Activated CD4-positive, alpha-beta T cell treated with anti-CD3 and anti-CD28 coated beads for 36 hours (primary cell): Measurements from ENCODE around the gene DESI2. TPM values are rescaled to one million over a fixed set of nuclear protein-coding genes. Genes with fewer than 3 reads are reported as not detected.

ENCODE experiments used
- ATAC-seq: fragments of 200-7000 bp; cut with Tn5 transposase; one replicate; pipeline ENCODE4 v1.10.0; 2021; ENCODE audit warnings: mild to moderate bottlenecking, moderate library complexity
- CTCF ChIA-PET: fragments of 350-600 bp; sonication (Branson Sonifier 250); formaldehyde crosslinking; loops from one replicate; lab custom pipeline; 2021; ENCODE audit warnings: antibody characterized with exemption; lab: Charles Lee
- POLR2A ChIA-PET: fragments of 350-600 bp; sonication (Branson Sonifier 250); formaldehyde crosslinking; loops from one replicate; lab custom pipeline; 2021; ENCODE audit warnings: antibody characterized with exemption, inconsistent platforms; lab: Charles Lee
- DNase-seq: peaks from one replicate; pipeline ENCODE4 v3.0.0-alpha.2; 2020
- H3K27ac Mint-ChIP-seq: one replicate; pipeline ENCODE4 v1.8.0; 2021; ENCODE audit warnings: mixed read lengths
- H3K27me3 Mint-ChIP-seq: one replicate; pipeline ENCODE4 v1.8.0; 2021; ENCODE audit warnings: mixed read lengths
- H3K36me3 Mint-ChIP-seq: one replicate; pipeline ENCODE4 v1.8.0; 2021; ENCODE audit warnings: low read depth, mixed read lengths
- H3K4me1 Mint-ChIP-seq: one replicate; pipeline ENCODE4 v1.8.0; 2021; ENCODE audit warnings: mixed read lengths
- H3K4me3 Mint-ChIP-seq: one replicate; pipeline ENCODE4 v1.8.0; 2021; ENCODE audit warnings: mild to moderate bottlenecking, moderate library complexity, mixed read lengths
- H3K9me3 Mint-ChIP-seq: one replicate; pipeline ENCODE4 v1.8.0; 2021; ENCODE audit warnings: low read depth, mixed read lengths
- intact Hi-C, 2 experiments: fragments of 100-400 bp; cut with DNase I in 1 of 2; cut with micrococcal nuclease in 1 of 2; formaldehyde crosslinking; loops; one replicate each; pipeline versions ENCODE4 v1.14.2 to v1.15.1; 2022 to 2024; cut with DNase I, micrococcal nuclease
- total RNA-seq, 2 experiments: library from RNA; stranded (reverse); gene quantifications; one replicate each; pipeline ENCODE4 v1.2.3, GENCODE V29; 2021

DESI2 gene
- total RNA-seq, 2 experiments from 2014 or later, result 24.5 to 26.0 TPM

GRCh38 chr1:244636488-244637259, 16.3 kb upstream of the DESI2 start:
- intact Hi-C loops, result no loop called here
- DNase-seq (no peak), ATAC-seq (no peak)
- H3K4me3 Mint-ChIP-seq, result no peak overlapping the region
- H3K36me3 Mint-ChIP-seq, result no peaks in the 10 kb centered on the region
- H3K9me3 Mint-ChIP-seq, result no peaks in the 10 kb centered on the region
- H3K27ac Mint-ChIP-seq, result no peak overlapping the region
- peaks cover 4% of the 10 kb centered on the region for H3K27me3 Mint-ChIP-seq
- CTCF ChIA-PET, result no interaction called here
- H3K4me1 Mint-ChIP-seq, result no peaks in the 10 kb centered on the region
- POLR2A ChIA-PET, result no interaction called here

GRCh38 chr1:244639561-244639960, 13.4 kb upstream of the DESI2 start:
- H3K27ac Mint-ChIP-seq, result no peak overlapping the region
- H3K27me3 Mint-ChIP-seq, result peaks cover 8% of the 10 kb centered on the region
- no peak overlapping the region for H3K4me3 Mint-ChIP-seq
- no peaks in the 10 kb centered on the region for H3K9me3 Mint-ChIP-seq
- ChIA-PET CTCF (interaction anchor here (0.7 to 1.2 kb wide), 3 partner anchors 23 to 1481 kb away, joined by 3 read pairs; no protein-coding TSS in a partner anchor), POLR2A (no interaction called here)
- no peak for DNase-seq
- H3K4me1 Mint-ChIP-seq, result no peaks in the 10 kb centered on the region
- H3K36me3 Mint-ChIP-seq, result no peaks in the 10 kb centered on the region
- ATAC-seq, result no peak
- intact Hi-C loops, result no loop called here

- no peak overlapping the region for H3K27ac Mint-ChIP-seq
- no peaks in the 10 kb centered on the region for H3K9me3 Mint-ChIP-seq
- intact Hi-C loops, result no loop called here
- no peak for DNase-seq
- H3K4me1 Mint-ChIP-seq, result no peaks in the 10 kb centered on the region
- ChIA-PET CTCF (interaction anchor here (0.7 kb wide), 1 partner anchor 106 kb away, joined by 3 read pairs; no protein-coding TSS in a partner anchor), POLR2A (no interaction called here)
- no peak overlapping the region for H3K4me3 Mint-ChIP-seq
- peaks cover 8% of the 10 kb centered on the region for H3K27me3 Mint-ChIP-seq
- H3K36me3 Mint-ChIP-seq, result no peaks in the 10 kb centered on the region
- ATAC-seq, result no peak
Observed at GRCh38 chr1:244640917-244641316, 12.0 kb upstream of the DESI2 start.

- POLR2A ChIA-PET, result no interaction called here
Observed at GRCh38 chr1:244642526-244642925, 10.4 kb upstream of the DESI2 start.

GRCh38 chr1:244642988-244643387, 9.9 kb upstream of the DESI2 start:
- H3K4me1 Mint-ChIP-seq, result no peaks in the 10 kb centered on the region
- no peak overlapping the region for H3K27ac Mint-ChIP-seq
- DNase-seq (no peak), ATAC-seq (no peak)
- intact Hi-C loops, result no loop called here
- no peaks in the 10 kb centered on the region for H3K9me3 Mint-ChIP-seq
- H3K36me3 Mint-ChIP-seq, result no peaks in the 10 kb centered on the region
- ChIA-PET POLR2A (no interaction called here), CTCF (interaction anchor here (1.1 kb wide), 1 partner anchor 38 kb away, joined by 3 read pairs; no protein-coding TSS in a partner anchor)
- peaks cover 8% of the 10 kb centered on the region for H3K27me3 Mint-ChIP-seq
- no peak overlapping the region for H3K4me3 Mint-ChIP-seq

More at GRCh38 chr1:244642526-244642925, 10.4 kb upstream of the DESI2 start:
- no peaks in the 10 kb centered on the region for H3K36me3 Mint-ChIP-seq
- H3K9me3 Mint-ChIP-seq, result no peaks in the 10 kb centered on the region
- no peaks in the 10 kb centered on the region for H3K4me1 Mint-ChIP-seq
- H3K27me3 Mint-ChIP-seq, result peaks cover 8% of the 10 kb centered on the region
- CTCF ChIA-PET, result interaction anchor here (1.1 kb wide), 1 partner anchor 38 kb away, joined by 3 read pairs; no protein-coding TSS in a partner anchor
- no peak overlapping the region for H3K4me3 Mint-ChIP-seq
- intact Hi-C loops, result no loop called here
- ATAC-seq (no peak), DNase-seq (no peak)
- H3K27ac Mint-ChIP-seq, result no peak overlapping the region

GRCh38 chr1:244645414-244645813, 7.5 kb upstream of the DESI2 start:
- H3K4me1 Mint-ChIP-seq, result no peaks in the 10 kb centered on the region
- intact Hi-C loops, result no loop called here
- ChIA-PET CTCF (interaction anchor here (0.5 to 2.0 kb wide), 2 partner anchors 41 to 152 kb away, joined by 3 to 5 read pairs; no protein-coding TSS in a partner anchor), POLR2A (no interaction called here)
- peaks cover 8% of the 10 kb centered on the region for H3K27me3 Mint-ChIP-seq
- no peak for ATAC-seq
- no peak for DNase-seq
- H3K27ac Mint-ChIP-seq, result no peak overlapping the region
- H3K4me3 Mint-ChIP-seq, result no peak overlapping the region
- H3K9me3 Mint-ChIP-seq, result no peaks in the 10 kb centered on the region
- H3K36me3 Mint-ChIP-seq, result no peaks in the 10 kb centered on the region

GRCh38 chr1:244645890-244646289, 7.0 kb upstream of the DESI2 start:
- CTCF ChIA-PET, result no interaction called here
- H3K27me3 Mint-ChIP-seq, result peaks cover 6% of the 10 kb centered on the region
- no peak for DNase-seq

GRCh38 chr1:244647819-244648218, 5.1 kb upstream of the DESI2 start:
- CTCF ChIA-PET, result interaction anchor here (0.6 to 2.2 kb wide), 4 partner anchors 12 to 395 kb away, joined by 3 to 6 read pairs (median 5); no protein-coding TSS in a partner anchor
- Mint-ChIP-seq H3K9me3 (no peaks in the 10 kb centered on the region), H3K4me1 (peaks cover 10% of the 10 kb centered on the region), H3K27ac (no peak overlapping the region), H3K4me3 (no peak overlapping the region), H3K36me3 (no peaks in the 10 kb centered on the region), H3K27me3 (peaks cover 2% of the 10 kb centered on the region)
- no peak for DNase-seq
- no peak for ATAC-seq
- POLR2A ChIA-PET, result no interaction called here
- intact Hi-C loops, result no loop called here

More at GRCh38 chr1:244645890-244646289, 7.0 kb upstream of the DESI2 start:
- H3K36me3 Mint-ChIP-seq, result no peaks in the 10 kb centered on the region
- no peaks in the 10 kb centered on the region for H3K4me1 Mint-ChIP-seq
- POLR2A ChIA-PET, result no interaction called here
- no peak overlapping the region for H3K27ac Mint-ChIP-seq
- no peaks in the 10 kb centered on the region for H3K9me3 Mint-ChIP-seq
- H3K4me3 Mint-ChIP-seq, result no peak overlapping the region
- ATAC-seq, result no peak
- intact Hi-C loops, result no loop called here

- CTCF ChIA-PET, result interaction anchor here (0.5 to 1.3 kb wide), 6 partner anchors 47 to 210 kb away, joined by 3 to 5 read pairs (median 3); no protein-coding TSS in a partner anchor
- no peak for ATAC-seq
- H3K36me3 Mint-ChIP-seq, result peaks cover 2% of the 10 kb centered on the region
- POLR2A ChIA-PET, result interaction anchor here (0.7 kb wide), 1 partner anchor 23 kb away, joined by 3 read pairs; no protein-coding TSS in a partner anchor
- intact Hi-C loops, result loop anchor here (1.0 to 5.0 kb wide), 12 partner anchors 52 to 1915 kb away; partner anchors contain the start of genes HNRNPU (in 2 of the 2), CATSPERE (in 1 of the 2), CEP170 (in 1 of the 2) and CNST (in 1 of the 2)
- peak overlapping the region; percentile 76 for H3K4me3 Mint-ChIP-seq
- no peaks in the 10 kb centered on the region for H3K27me3 Mint-ChIP-seq
- peaks cover 11% of the 10 kb centered on the region for H3K4me1 Mint-ChIP-seq
- H3K9me3 Mint-ChIP-seq, result no peaks in the 10 kb centered on the region
- no peak for DNase-seq
- peak overlapping the region; percentile 95 for H3K27ac Mint-ChIP-seq
Observed at GRCh38 chr1:244651956-244652622, 837 bp upstream of the DESI2 start.

GRCh38 chr1:244653439-244654107, 647 bp downstream of the DESI2 start:
- ATAC-seq (no peak), DNase-seq (peak; percentile 9)
- Mint-ChIP-seq H3K9me3 (no peaks in the 10 kb centered on the region), H3K36me3 (peaks cover 13% of the 10 kb centered on the region), H3K27me3 (no peaks in the 10 kb centered on the region), H3K4me1 (peaks cover 26% of the 10 kb centered on the region), H3K4me3 (no peak overlapping the region), H3K27ac (no peak overlapping the region)
- intact Hi-C loops, result loop anchor here (1.0 to 5.0 kb wide), 10 partner anchors 53 to 1913 kb away; partner anchors contain the start of genes CATSPERE (in 1 of the 2), CEP170 (in 1 of the 2), CNST (in 1 of the 2) and COX20 (in 1 of the 2)
- POLR2A ChIA-PET, result interaction anchor here (0.6 to 1.1 kb wide), 3 partner anchors 181 to 336 kb away, joined by 3 to 9 read pairs (median 3); a partner anchor contains a TSS
- CTCF ChIA-PET, result interaction anchor here (1.3 to 1.7 kb wide), 2 partner anchors 50 to 148 kb away, joined by 5 to 8 read pairs; no protein-coding TSS in a partner anchor
